ENCODE results near the gene KCNH2. TPM values are rescaled to one million over a fixed set of nuclear protein-coding genes. Genes with fewer than 3 reads are reported as not detected.

The KCNH2 gene
- total and polyA plus RNA-seq, 2 of the 13 experiments (the other 11 are each of a cell fraction or from before 2014, with no cell fraction given), result 0.09 to 0.11 TPM

- TF ChIP-seq ZNF142 (CRISPR knock-in tag; IDR thresholded peaks at IDR 0.05) (no peak), ZNF256 (CRISPR knock-in tag; conservative IDR thresholded peaks at IDR 0.05) (no peak), ZNF280D (CRISPR knock-in tag; IDR thresholded peaks at IDR 0.05) (no peak), ZNF609 (CRISPR knock-in tag; IDR thresholded peaks at IDR 0.05; ENCODE audit: borderline replicate concordance) (no peak), ZNF180 (CRISPR knock-in tag; IDR thresholded peaks at IDR 0.05; ENCODE audit: borderline replicate concordance, low read depth) (no peak), RFXANK (CRISPR knock-in tag; IDR thresholded peaks at IDR 0.05) (no peak), JUNB (CRISPR knock-in tag; IDR thresholded peaks at IDR 0.05; ENCODE audit: borderline replicate concordance) (no peak), MED1 (CRISPR knock-in tag; IDR thresholded peaks at IDR 0.05) (no peak), MAFG (CRISPR knock-in tag; IDR thresholded peaks at IDR 0.05) (no peak), HOXA9 (CRISPR knock-in tag; IDR thresholded peaks at IDR 0.05; ENCODE audit: borderline replicate concordance) (no peak), ZNF672 (CRISPR knock-in tag; IDR thresholded peaks at IDR 0.05) (no peak), ZNF337 (CRISPR knock-in tag; IDR thresholded peaks at IDR 0.05; ENCODE audit: borderline replicate concordance, low read depth) (no peak)
Measured at GRCh38 chr7:150965273-150965830, 12.8 kb downstream of the KCNH2 start (continued).

Measured in HepG2 (cell line).